ENCODE measurements around the gene TAF1B. TPM values are rescaled to one million over a fixed set of nuclear protein-coding genes. Genes with fewer than 3 reads are reported as not detected.

TAF1B gene
- total RNA-seq, 1 experiment from 2014 or later: 25.5 TPM

DNA sequence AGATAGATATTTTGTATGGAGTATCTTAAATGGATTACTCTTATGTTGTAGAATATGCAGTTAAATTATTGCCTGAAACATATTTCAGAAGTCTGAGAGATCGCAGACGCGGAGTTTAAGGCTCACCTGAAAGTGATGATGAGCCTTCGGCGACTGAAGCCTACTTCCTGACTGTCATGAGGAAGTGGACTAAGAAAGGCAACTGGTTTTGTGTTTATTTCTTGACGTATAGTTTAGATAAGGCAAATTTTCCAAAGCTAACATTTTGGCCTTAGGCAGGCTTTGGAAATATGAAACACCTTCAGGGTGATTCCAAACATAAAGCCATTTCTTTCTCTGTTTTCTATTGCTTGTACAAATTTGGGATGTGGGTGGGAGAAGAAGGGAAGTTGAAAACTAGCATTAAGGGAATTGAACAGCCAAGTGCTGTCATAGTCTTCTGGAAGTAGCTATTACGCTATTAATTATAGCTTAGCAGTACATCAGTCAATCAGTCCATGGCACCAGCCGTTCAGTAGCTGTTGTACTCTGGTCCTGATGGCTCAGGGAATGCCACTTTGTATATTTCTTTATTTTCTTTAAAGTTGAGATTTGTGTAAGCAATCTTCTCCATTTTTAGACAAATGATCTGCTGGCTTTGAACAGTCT, 109.7 kb downstream of the TAF1B start:
- Mint-ChIP-seq H3K4me3 (ENCODE audit: unreplicated experiment) (no peak overlapping the region), H3K27me3 (ENCODE audit: insufficient read depth, unreplicated experiment) (no peaks in the 10 kb centered on the region), H3K36me3 (ENCODE audit: insufficient read depth, unreplicated experiment) (no peaks in the 10 kb centered on the region), H3K9me3 (ENCODE audit: unreplicated experiment) (no peaks in the 10 kb centered on the region), H3K27ac (ENCODE audit: low read depth, unreplicated experiment) (no peak overlapping the region), H3K4me1 (ENCODE audit: insufficient read depth, unreplicated experiment) (peaks cover 6% of the 10 kb centered on the region)
- TF ChIP-seq, protein P1, sequence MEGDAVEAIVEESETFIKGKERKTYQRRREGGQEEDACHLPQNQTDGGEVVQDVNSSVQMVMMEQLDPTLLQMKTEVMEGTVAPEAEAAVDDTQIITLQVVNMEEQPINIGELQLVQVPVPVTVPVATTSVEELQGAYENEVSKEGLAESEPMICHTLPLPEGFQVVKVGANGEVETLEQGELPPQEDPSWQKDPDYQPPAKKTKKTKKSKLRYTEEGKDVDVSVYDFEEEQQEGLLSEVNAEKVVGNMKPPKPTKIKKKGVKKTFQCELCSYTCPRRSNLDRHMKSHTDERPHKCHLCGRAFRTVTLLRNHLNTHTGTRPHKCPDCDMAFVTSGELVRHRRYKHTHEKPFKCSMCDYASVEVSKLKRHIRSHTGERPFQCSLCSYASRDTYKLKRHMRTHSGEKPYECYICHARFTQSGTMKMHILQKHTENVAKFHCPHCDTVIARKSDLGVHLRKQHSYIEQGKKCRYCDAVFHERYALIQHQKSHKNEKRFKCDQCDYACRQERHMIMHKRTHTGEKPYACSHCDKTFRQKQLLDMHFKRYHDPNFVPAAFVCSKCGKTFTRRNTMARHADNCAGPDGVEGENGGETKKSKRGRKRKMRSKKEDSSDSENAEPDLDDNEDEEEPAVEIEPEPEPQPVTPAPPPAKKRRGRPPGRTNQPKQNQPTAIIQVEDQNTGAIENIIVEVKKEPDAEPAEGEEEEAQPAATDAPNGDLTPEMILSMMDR (IDR thresholded peaks at IDR 0.05; ENCODE audit: unreplicated experiment): no peak
- ChIA-PET CTCF (interaction anchor here (1.0 kb wide), 1 partner anchor 139 kb away, joined by 3 read pairs; no protein-coding TSS in a partner anchor), POLR2A (interaction anchor here (0.6 to 1.1 kb wide), 4 partner anchors 19 to 667 kb away, joined by 3 to 5 read pairs (median 3); no protein-coding TSS in a partner anchor)
- BruUV-seq (replicated peaks): no TSS peak
- DNase-seq (ENCODE audit: unreplicated experiment): no peak
- intact Hi-C loops (cut with micrococcal nuclease): no loop called here

DNA sequence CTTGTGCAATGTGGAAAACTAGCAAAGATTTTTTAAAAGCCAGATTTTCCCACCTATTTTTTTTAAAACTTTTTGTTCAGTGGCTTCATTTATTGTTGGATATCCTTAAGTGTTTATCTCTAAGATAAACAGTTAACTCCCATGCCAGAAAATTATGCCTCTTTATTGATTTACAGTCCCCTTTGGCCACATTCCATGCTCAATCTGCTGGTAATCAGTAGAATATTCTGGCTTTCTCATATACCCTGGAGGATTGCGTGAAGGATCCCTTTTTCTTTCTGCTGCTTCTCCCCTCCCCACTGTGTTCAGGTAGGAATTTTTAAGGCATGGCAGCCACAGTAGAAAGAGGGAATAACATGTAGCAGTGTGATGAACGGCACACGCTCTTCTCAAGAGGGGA, 110.9 kb downstream of the TAF1B start:
- BruUV-seq (replicated peaks): no TSS peak
- DNase-seq (ENCODE audit: unreplicated experiment): no peak
- H3K27ac Mint-ChIP-seq (ENCODE audit: low read depth, unreplicated experiment): no peak overlapping the region
- intact Hi-C loops (cut with micrococcal nuclease): no loop called here
- TF ChIP-seq, protein P1 (IDR thresholded peaks at IDR 0.05; ENCODE audit: unreplicated experiment): no peak
- CTCF ChIA-PET: no interaction called here
- H3K4me3 Mint-ChIP-seq (ENCODE audit: unreplicated experiment): no peak overlapping the region
- H3K9me3 Mint-ChIP-seq (ENCODE audit: unreplicated experiment): no peaks in the 10 kb centered on the region
- no peaks in the 10 kb centered on the region for H3K4me1 Mint-ChIP-seq (ENCODE audit: insufficient read depth, unreplicated experiment)
- H3K27me3 Mint-ChIP-seq (ENCODE audit: insufficient read depth, unreplicated experiment): no peaks in the 10 kb centered on the region
- no peaks in the 10 kb centered on the region for H3K36me3 Mint-ChIP-seq (ENCODE audit: insufficient read depth, unreplicated experiment)
- POLR2A ChIA-PET: no interaction called here

DNA sequence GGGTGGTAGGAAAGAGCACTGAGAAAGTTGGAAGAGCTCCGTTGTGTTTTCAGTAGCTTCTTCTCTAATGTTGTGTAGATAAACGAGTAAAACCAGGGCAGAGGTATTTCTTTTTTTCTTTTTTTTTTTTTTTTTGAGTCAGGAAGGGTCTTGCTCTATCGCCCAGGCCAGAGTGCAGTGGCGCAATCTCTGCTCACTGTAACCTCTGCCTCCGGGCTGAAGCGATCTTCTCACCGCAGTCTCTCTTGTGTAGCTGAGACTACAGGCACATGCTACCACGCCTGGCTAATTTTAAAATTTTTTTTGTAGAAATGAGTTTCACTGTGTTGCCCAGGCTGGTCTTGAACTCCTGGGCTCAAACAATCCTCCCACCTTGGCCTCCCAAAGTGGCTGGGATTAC, 114.8 kb downstream of the TAF1B start:
- Mint-ChIP-seq H3K4me1 (ENCODE audit: insufficient read depth, unreplicated experiment) (no peaks in the 10 kb centered on the region), H3K27ac (ENCODE audit: low read depth, unreplicated experiment) (no peak overlapping the region), H3K9me3 (ENCODE audit: unreplicated experiment) (no peaks in the 10 kb centered on the region), H3K36me3 (ENCODE audit: insufficient read depth, unreplicated experiment) (no peaks in the 10 kb centered on the region), H3K4me3 (ENCODE audit: unreplicated experiment) (no peak overlapping the region), H3K27me3 (ENCODE audit: insufficient read depth, unreplicated experiment) (no peaks in the 10 kb centered on the region)
- ChIA-PET CTCF (interaction anchor here (0.6 kb wide), 2 partner anchors 477 to 820 kb away, joined by 3 to 4 read pairs; no protein-coding TSS in a partner anchor), POLR2A (no interaction called here)
- BruUV-seq (replicated peaks): no TSS peak
- intact Hi-C loops (cut with micrococcal nuclease): no loop called here
- TF ChIP-seq, protein P1 (IDR thresholded peaks at IDR 0.05; ENCODE audit: unreplicated experiment): no peak
- DNase-seq (ENCODE audit: unreplicated experiment): no peak

DNA sequence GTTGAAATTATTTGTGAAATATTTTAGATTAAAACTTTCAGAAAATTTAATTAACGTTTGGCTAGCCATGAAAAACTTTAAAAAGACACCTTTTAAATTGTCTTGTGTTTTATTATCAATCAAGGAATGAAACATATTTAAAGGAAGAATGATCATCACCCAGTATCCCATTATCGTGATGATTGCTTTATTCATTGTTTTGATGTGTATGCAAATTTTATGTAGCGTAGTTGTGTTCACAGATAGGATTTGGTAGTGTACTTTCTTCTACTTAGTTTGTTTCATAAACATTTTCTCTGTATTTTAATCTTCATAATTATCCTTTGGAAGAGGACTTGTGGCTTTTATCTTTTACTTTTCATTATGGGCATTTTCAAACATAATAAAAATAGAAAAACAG, 116.0 kb downstream of the TAF1B start:
- DNase-seq (ENCODE audit: unreplicated experiment): no peak
- CTCF ChIA-PET: no interaction called here
- POLR2A ChIA-PET: no interaction called here
- BruUV-seq (replicated peaks): no TSS peak
- Mint-ChIP-seq H3K27me3 (ENCODE audit: insufficient read depth, unreplicated experiment) (no peaks in the 10 kb centered on the region), H3K4me1 (ENCODE audit: insufficient read depth, unreplicated experiment) (no peaks in the 10 kb centered on the region), H3K9me3 (ENCODE audit: unreplicated experiment) (no peaks in the 10 kb centered on the region), H3K4me3 (ENCODE audit: unreplicated experiment) (no peak overlapping the region), H3K27ac (ENCODE audit: low read depth, unreplicated experiment) (no peak overlapping the region), H3K36me3 (ENCODE audit: insufficient read depth, unreplicated experiment) (no peaks in the 10 kb centered on the region)
- TF ChIP-seq, protein P1 (IDR thresholded peaks at IDR 0.05; ENCODE audit: unreplicated experiment): no peak
- intact Hi-C loops (cut with micrococcal nuclease): no loop called here
